ENCODE measurements around the gene BSND.

Gene BSND

DNA sequence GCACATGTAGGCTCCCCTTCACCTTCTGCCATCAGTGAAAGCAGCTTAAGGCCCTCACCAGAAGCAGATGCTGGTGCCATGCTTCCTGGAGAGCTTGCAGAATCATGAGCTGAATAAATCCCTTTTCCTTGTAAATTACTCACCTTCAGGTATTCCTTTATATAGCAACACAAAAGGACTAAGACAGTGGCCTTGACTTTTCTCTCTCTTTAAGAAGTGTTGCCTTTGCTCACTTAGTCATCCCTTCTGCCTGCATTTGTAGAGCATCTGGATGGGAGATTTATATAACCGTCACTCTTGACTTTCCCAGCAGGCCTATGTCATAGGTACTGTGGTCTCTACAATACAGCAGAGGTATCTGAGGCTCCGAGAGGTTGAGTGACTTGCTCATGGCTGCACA, 44.3 kb downstream of the BSND start:
- no peak for DNase-seq (ENCODE audit: low read depth, low spot score)
- no peak overlapping the region for H3K27ac ChIP-seq

- no peak for DNase-seq (ENCODE audit: low read depth, low spot score)
- no peak overlapping the region for H3K27ac ChIP-seq
Observed at GRCh38 chr1:55043726-55044125, 45.0 kb downstream of the BSND start.

GRCh38 chr1:55044617-55045397, 46.1 kb downstream of the BSND start:
- no peak for DNase-seq (ENCODE audit: low read depth, low spot score)
- no peak overlapping the region for H3K27ac ChIP-seq

DNA sequence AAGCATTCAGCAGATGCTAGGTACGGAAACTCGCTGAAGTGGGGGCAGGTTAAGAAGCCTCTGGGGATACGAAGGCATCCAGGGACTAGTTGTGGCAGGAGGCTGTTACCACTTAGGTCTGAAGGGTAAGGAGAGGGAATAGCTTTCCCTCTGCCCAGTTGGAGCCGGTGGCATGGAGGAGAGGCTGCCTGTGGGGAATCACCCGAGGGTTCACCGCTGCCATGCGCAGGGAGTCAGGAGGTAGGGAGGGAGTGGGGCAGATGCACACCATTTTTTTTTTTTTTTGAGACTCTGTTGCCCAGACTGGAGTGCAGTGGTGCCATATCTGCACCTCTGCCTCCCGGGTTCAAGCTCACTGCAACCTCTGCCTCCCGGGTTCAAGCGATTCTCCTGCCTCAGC, 46.7 kb downstream of the BSND start:
- no peak for DNase-seq (ENCODE audit: low read depth, low spot score)
- no peak overlapping the region for H3K27ac ChIP-seq

DNA sequence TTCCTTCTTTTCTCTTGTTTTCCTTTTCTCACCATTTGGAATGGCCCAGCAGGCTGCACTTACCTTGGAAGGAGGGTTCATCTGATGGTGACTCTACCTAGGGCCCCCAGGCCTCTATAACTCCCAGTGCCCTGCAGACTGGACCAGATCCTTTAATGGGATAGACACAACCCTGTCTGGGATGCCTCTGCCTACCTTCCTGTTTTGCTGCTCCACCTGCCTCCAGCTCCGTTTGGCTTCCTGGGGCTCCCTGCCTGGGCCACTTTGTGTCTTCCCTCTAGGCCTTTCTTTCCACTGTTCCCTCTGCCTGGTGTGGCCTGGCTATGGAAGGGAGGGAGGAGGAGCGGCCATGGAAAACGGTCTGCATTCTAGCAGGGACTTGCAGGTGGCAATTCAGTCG, 48.1 kb downstream of the BSND start:
- no peak overlapping the region for H3K27ac ChIP-seq

DNA sequence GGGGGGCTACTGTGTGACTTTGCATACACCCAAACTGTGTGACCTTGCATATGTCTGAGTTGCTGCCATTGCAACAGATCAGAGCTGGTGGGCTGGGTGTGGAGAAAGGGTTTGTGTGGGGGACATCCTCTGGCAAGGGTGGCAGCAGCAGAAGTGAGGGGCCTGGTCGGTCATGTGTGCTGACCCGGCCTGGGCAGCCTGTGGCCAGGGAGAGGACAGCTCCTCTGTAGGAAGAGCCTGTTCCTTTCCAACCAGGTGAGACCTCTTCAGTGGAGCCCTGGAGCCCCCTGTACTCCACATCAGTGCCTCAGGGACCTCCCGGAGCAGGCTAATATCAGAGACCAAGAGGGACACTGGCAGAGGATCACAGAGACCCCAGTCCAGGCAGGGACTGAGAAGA, 48.9 kb downstream of the BSND start:
- H3K27ac ChIP-seq = no peak overlapping the region
- no peak for DNase-seq (ENCODE audit: low read depth, low spot score)

More for the DNA sequence above, 48.1 kb downstream of the BSND start:
- no peak for DNase-seq (ENCODE audit: low read depth, low spot score)

- H3K27ac ChIP-seq = no peak overlapping the region
- DNase-seq (ENCODE audit: low read depth, low spot score) = no peak
Observed at GRCh38 chr1:55048453-55049270, 49.9 kb downstream of the BSND start.

- H3K27ac ChIP-seq = no peak overlapping the region
- DNase-seq (ENCODE audit: low read depth, low spot score) = no peak
Observed at GRCh38 chr1:55049271-55049913, 50.7 kb downstream of the BSND start.

DNA sequence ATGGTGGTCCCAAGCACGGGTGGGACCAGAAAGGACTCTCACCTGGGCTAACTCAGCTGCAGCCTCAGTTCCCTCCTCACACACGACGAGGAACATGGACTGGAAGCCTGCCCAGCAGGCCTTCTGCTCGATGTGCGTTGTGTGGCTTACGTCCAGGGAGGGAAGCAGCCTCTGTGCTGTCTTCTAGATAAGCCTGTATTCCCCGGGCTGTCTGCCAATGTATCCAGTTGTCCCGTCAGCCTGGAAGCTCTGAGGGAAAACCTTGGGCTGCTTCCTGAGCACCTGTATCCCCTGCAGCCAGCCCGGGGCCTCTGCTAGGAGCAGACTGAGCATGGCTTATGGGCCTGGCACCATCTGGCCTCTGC, 51.2 kb downstream of the BSND start:
- DNase-seq (ENCODE audit: low read depth, low spot score) = no peak
- no peak overlapping the region for H3K27ac ChIP-seq

- DNase-seq (ENCODE audit: low read depth, low spot score) = no peak
- no peak overlapping the region for H3K27ac ChIP-seq
Observed at GRCh38 chr1:55050283-55050682, 51.5 kb downstream of the BSND start.

DNA sequence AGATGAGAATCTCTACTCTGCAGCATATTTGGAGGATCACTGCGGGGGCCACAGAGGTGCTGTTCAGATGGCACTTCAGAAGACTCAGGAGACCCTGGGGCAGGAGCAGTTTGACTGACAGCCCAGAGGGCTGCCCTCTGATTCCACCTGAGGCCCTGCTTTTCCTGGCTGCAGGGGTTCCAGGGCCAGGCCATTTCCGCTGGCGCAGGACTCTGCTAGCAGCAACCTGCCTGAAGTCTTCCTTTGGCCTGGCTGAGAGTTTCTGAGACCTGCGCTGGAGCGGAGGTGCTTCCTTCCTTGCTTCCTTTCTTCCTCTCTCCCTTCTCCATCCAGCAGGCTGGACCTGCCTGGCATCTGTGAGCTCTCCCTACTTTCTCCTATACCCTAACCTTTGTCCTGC, 52.4 kb downstream of the BSND start:
- no peak for DNase-seq (ENCODE audit: low read depth, low spot score)
- H3K27ac ChIP-seq = no peak overlapping the region

DNA sequence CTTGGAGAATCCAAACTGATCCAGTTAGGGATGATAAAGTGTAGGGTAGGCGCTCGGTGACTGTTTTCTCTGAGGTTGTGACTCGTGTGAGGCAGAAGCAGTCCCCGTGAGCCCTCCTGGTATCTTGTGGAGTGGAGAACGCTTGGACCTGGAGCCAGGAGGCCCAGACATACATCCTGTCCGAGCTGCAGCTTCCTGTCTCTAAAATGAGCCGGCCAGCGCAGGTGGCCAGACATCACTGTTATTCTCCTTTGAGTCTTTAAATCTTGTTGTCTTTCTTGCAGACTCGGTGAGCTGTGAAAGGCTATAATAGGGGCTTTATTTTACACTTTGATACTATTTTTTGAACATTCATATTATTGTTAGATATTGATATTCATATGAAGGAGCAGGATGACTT, 52.9 kb downstream of the BSND start:
- DNase-seq (ENCODE audit: low read depth, low spot score) = no peak
- H3K27ac ChIP-seq = no peak overlapping the region

- H3K27ac ChIP-seq = no peak overlapping the region
- DNase-seq (ENCODE audit: low read depth, low spot score) = no peak
Observed at GRCh38 chr1:55052221-55053142, 53.7 kb downstream of the BSND start.

DNA sequence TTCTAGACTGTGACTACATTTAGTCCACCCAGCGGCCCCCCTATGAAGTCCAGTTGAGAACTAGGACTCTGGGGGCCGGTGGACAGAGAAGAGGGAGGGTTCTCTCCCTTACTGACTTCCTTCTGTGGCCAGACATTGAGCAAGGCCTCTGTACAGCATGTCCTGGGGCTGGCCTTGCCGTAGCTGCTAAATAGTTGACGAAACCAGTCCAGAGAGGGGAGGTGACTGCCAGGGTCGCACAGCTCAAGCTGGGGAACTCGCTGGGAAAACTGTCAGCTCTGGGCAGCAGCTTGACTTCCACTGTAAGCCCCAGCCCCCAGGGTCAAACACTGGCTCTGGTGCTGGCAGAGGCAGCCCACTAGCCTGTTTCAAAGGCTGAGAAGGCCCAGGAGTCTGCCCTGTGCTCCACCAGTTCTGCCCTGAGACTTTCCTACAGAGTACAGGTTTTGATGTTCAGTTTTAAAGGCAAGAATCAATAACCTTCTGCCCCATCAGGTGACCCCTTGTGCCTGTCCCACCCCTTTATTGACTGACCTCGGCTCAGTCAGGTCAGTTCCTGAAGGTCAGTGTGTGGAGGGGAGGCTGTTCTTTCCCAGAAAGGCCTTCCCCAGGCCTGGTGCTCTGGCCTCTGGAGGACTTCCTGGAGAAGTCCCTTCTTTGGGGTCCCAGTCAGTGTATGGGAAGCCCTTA, 54.7 kb downstream of the BSND start:
- no peak for DNase-seq (ENCODE audit: low read depth, low spot score)
- no peak overlapping the region for H3K27ac ChIP-seq

GRCh38 chr1:55054396-55054795, 55.7 kb downstream of the BSND start:
- DNase-seq (ENCODE audit: low read depth, low spot score) = no peak
- H3K27ac ChIP-seq = no peak overlapping the region

DNA sequence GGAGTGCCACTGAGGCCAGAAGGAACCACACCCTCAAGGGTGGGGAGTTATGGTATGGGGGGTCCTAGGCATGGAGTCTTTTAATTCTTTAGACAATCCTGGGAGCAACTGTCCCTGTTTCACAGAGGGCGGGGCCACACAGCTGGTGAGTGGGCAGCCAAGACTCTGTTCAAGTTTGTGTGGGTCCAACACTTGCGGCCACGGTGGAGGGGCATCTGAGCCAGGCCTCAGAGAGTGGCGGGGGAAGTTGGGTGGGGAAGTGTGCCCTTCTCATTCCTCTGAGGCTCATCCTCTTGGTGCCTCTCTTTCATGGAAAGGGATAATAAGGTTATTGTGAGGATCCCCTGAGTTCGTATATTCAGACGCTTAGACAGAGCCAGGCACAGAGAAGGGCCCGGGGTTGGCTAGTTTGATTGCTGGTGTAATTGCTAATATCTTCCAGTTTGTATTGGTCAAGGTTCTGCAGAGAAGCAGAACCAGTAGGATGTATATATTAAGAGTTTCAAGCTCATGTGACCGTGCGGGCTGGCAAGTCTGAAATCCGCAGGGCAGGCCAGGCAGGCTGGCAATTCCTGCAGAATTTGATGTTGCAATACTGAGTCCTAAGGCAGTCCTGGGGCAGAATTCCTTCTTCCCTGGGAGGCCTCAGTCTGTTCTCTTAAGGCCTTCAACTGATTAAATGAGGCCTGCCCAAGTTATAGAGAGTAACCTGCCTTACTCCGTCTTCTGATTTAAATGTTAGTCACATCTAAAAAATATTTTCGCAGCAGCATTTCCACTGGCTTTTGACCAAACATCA, 56.5 kb downstream of the BSND start:
- no peak overlapping the region for H3K27ac ChIP-seq
- no peak for DNase-seq (ENCODE audit: low read depth, low spot score)

GRCh38 chr1:55055951-55056631, 57.4 kb downstream of the BSND start:
- no peak overlapping the region for H3K27ac ChIP-seq
- DNase-seq (ENCODE audit: low read depth, low spot score) = no peak

GRCh38 chr1:55056632-55056992, 57.9 kb downstream of the BSND start:
- H3K27ac ChIP-seq = no peak overlapping the region
- DNase-seq (ENCODE audit: low read depth, low spot score) = no peak

Measured in epithelial cell of prostate (primary cell).